Upper lobe of right lung (tissue), 1 donor: ENCODE measurements around the gene DNAJC12. TPM values are rescaled to one million over a fixed set of nuclear protein-coding genes. Genes with fewer than 3 reads are reported as not detected.
"Not testable (repeated sequence)": the region's sequence is repeated elsewhere in the genome, so short reads cannot be mapped to it uniquely, and the experiment has no call there.

Experiments
- ATAC-seq: fragments of 200-7000 bp; cut with Tn5 transposase; one replicate; pipeline ENCODE4 v1.9.1; 2020; ENCODE audit warnings: mild to moderate bottlenecking, moderate library complexity
- DNase-seq: peaks from one replicate; pipeline ENCODE4 v3.0.0-alpha.2; 2020
- H3K27ac ChIP-seq: fragments of 200-600 bp; one replicate; pipeline ENCODE4 v1.8.0; 2022
- H3K27me3 ChIP-seq: fragments of 200-600 bp; one replicate; pipeline ENCODE4 v1.8.0; 2022; ENCODE audit warnings: mild to moderate bottlenecking
- H3K36me3 ChIP-seq: fragments of 200-600 bp; one replicate; pipeline ENCODE4 v1.8.0; 2022
- H3K4me1 ChIP-seq: fragments of 200-600 bp; one replicate; pipeline ENCODE4 v1.8.0; 2022
- H3K4me3 ChIP-seq: fragments of 200-600 bp; one replicate; pipeline ENCODE4 v1.8.0; 2022; ENCODE audit warnings: mild to moderate bottlenecking
- H3K9me3 ChIP-seq: fragments of 200-600 bp; one replicate; pipeline ENCODE4 v1.8.0; 2022
- CTCF ChIP-seq: fragments of 200-600 bp; IDR thresholded peaks from one replicate; pipeline ENCODE4 v1.8.0; 2022; ENCODE audit warnings: antibody characterized with exemption
- intact Hi-C: fragments of 100-400 bp; cut with DNase I; formaldehyde crosslinking; loops from one replicate; pipeline ENCODE4 v1.11.0; 2022
- total RNA-seq: library from RNA; stranded (reverse); fragmentation: NEBNext Ultra II Directional; extraction: Animal tissue kit (Norgen Biotek cat#: 25700); gene quantifications from one replicate; pipeline ENCODE4 v1.2.1, GENCODE V29; 2021
- donor health status: DM: no; HTN: yes; CAD: no; lungs with severe emphysema.

Gene DNAJC12
- total RNA-seq, 1 donor from 2014 or later = 1.6 TPM

- H3K36me3 ChIP-seq = no peaks in the 10 kb centered on the region
- DNase-seq (no peak), ATAC-seq (no peak)
- no peaks in the 10 kb centered on the region for H3K4me1 ChIP-seq
- TF ChIP-seq CTCF = no peak
- no peak overlapping the region for H3K27ac ChIP-seq
- intact Hi-C loops = no loop called here
- no peak overlapping the region for H3K4me3 ChIP-seq
- H3K9me3 ChIP-seq = no peaks in the 10 kb centered on the region
- H3K27me3 ChIP-seq = no peaks in the 10 kb centered on the region
Measured at GRCh38 chr10:67836488-67836887, 1.5 kb downstream of the DNAJC12 start.

GRCh38 chr10:67835541-67836394 is 2.2 kb downstream of the DNAJC12 start:
- ATAC-seq = not testable (repeated sequence)

GRCh38 chr10:67834375-67834774 is 3.6 kb downstream of the DNAJC12 start:
- intact Hi-C loops = no loop called here
- Histone ChIP-seq H3K27ac (no peak overlapping the region), H3K4me1 (no peaks in the 10 kb centered on the region), H3K36me3 (no peaks in the 10 kb centered on the region), H3K27me3 (no peaks in the 10 kb centered on the region), H3K4me3 (no peak overlapping the region), H3K9me3 (no peaks in the 10 kb centered on the region)
- ATAC-seq (no peak), DNase-seq (no peak)
- TF ChIP-seq CTCF = no peak

More at GRCh38 chr10:67835541-67836394, 2.2 kb downstream of the DNAJC12 start:
- DNase-seq, intact Hi-C loops, H3K4me3 ChIP-seq, H3K4me1 ChIP-seq, H3K36me3 ChIP-seq, H3K9me3 ChIP-seq, H3K27me3 ChIP-seq, H3K27ac ChIP-seq: not testable (repeated sequence)

GRCh38 chr10:67827811-67828210 is 10.2 kb downstream of the DNAJC12 start:
- DNase-seq = no peak
- ATAC-seq = no peak
- no peaks in the 10 kb centered on the region for H3K36me3 ChIP-seq
- H3K27ac ChIP-seq = no peak overlapping the region
- H3K4me1 ChIP-seq = no peaks in the 10 kb centered on the region
- intact Hi-C loops = no loop called here
- H3K27me3 ChIP-seq = no peaks in the 10 kb centered on the region
- TF ChIP-seq CTCF = no peak
- no peak overlapping the region for H3K4me3 ChIP-seq
- no peaks in the 10 kb centered on the region for H3K9me3 ChIP-seq

- DNase-seq (no peak), ATAC-seq (no peak)
- H3K4me3 ChIP-seq = no peak overlapping the region
- intact Hi-C loops = no loop called here
- H3K27ac ChIP-seq = no peak overlapping the region
- H3K4me1 ChIP-seq = no peaks in the 10 kb centered on the region
- no peaks in the 10 kb centered on the region for H3K36me3 ChIP-seq
- no peak for TF ChIP-seq CTCF
- H3K9me3 ChIP-seq = no peaks in the 10 kb centered on the region
- no peaks in the 10 kb centered on the region for H3K27me3 ChIP-seq
Measured at GRCh38 chr10:67819768-67820204, 18.2 kb downstream of the DNAJC12 start.

GRCh38 chr10:67818323-67818722 is 19.7 kb downstream of the DNAJC12 start:
- H3K9me3 ChIP-seq = no peaks in the 10 kb centered on the region
- intact Hi-C loops = no loop called here
- ATAC-seq = no peak
- no peak overlapping the region for H3K27ac ChIP-seq
- H3K27me3 ChIP-seq = no peaks in the 10 kb centered on the region
- DNase-seq = no peak
- H3K4me1 ChIP-seq = no peaks in the 10 kb centered on the region
- TF ChIP-seq CTCF = no peak
- no peaks in the 10 kb centered on the region for H3K36me3 ChIP-seq
- H3K4me3 ChIP-seq = no peak overlapping the region
